Ureter (tissue), 1 donor: ENCODE measurements around the gene KIF16B. TPM values are rescaled to one million over a fixed set of nuclear protein-coding genes. Genes with fewer than 3 reads are reported as not detected.

Experiments used
- DNase-seq: peaks from one replicate; pipeline ENCODE4 v3.0.0-alpha.2; 2020; ENCODE audit warnings: low spot score
- total RNA-seq: library from RNA; stranded (reverse); gene quantifications from one replicate; pipeline ENCODE4 v1.2.4, GENCODE V29; 2023
- donor health status: DM: yes; HTN: yes; CAD: no.

Gene KIF16B
- total RNA-seq, 1 donor from 2014 or later, result 30.4 TPM

- DNase-seq, result no peak
These were observed 276.3 kb downstream of the KIF16B start for GRCh38 chr20:16296931-16297330.

GRCh38 chr20:16295534-16295933 lies 277.7 kb downstream of the KIF16B start:
- DNase-seq, result no peak

DNA sequence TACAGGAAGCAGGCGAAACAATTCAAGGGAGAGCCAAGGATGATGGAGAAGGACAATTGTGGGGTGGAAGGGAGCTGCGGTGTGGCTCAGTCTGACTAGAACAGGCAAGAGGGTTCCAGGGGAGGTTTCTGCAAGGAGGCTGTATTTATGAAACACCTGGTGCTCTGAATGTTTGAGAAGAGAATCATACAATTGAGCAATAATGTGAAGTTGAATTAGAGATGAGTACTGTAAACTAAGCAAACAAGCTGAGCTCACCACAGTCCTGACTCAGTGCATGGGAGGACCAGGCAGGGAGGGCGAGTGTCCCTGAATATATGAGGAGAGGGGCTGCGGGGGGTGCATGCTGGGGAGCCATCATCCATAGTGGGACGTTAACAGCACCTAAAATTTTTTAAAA lies 279.7 kb downstream of the KIF16B start:
- no peak for DNase-seq

DNA sequence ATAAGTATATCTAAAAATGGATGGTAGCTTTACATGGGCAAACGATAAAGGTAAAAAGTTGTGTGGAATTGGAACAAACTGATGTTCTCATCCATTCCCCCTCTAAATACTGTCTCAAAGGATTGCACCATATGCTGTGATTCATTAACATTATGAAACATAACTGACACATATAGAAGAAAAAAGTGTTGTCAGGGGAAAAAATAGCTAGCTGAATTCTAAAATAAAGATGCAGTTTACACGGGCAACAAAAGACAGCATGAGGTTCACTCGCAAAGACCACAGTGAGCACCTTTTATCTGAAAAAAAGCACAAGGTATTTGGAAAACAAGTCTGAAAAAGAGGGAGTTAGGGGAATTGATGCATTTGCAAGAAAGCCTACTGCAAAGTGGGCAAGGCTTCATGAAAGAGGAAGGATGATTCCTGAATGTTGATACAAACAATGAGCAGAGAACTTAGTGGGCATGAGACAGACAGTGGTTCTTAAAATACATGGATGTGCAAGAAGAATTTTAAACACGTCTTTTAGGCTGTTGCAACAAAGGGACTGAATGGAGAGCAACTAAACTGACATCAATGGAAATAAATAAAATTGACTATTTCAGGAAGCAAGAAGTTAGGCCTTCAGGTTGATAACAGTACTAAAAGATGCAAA lies 280.9 kb downstream of the KIF16B start:
- DNase-seq, result no peak

GRCh38 chr20:16290358-16290757 lies 282.9 kb downstream of the KIF16B start:
- DNase-seq, result no peak

- DNase-seq, result no peak
These were observed 285.5 kb downstream of the KIF16B start for GRCh38 chr20:16287776-16288175.

DNA sequence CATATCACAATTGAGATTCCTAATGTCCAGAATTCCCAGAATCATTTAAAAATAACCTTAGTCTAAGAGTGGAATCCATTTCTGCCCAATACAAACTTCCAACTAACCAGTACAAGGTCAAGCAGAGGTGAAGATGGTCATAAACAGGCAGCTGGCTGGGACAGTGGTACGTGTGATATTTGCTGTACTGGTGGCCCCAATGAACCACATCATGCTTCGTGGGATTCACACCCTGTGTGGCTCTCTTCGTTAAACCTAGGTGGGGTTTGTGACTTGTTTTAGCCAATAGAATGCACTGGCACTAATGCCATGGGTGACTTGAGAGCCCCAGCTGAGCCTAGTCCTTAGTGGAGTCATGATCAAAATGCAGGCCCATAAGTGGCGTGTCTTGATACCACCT lies 286.6 kb downstream of the KIF16B start:
- no peak for DNase-seq

GRCh38 chr20:16284385-16285100 lies 288.7 kb downstream of the KIF16B start:
- DNase-seq, result no peak

DNA sequence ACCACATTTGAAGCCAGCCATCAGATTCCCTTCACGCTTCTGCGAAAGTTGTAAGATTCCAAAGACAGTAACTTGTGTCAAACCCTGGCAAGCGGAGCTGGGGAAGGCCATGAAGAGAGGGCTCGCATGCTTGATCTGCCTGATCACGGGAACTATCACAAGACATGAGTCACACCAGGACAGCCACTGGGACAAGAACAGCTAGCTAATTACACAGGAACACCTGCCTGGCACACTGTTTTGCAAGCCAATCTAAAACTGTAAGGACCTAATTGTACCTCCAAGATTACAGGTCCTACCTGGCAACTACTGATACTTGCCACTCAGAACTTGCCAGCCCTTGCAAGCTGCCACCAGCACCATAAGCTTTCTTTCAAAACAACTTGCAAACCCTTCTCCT lies 289.3 kb downstream of the KIF16B start:
- DNase-seq, result no peak

DNA sequence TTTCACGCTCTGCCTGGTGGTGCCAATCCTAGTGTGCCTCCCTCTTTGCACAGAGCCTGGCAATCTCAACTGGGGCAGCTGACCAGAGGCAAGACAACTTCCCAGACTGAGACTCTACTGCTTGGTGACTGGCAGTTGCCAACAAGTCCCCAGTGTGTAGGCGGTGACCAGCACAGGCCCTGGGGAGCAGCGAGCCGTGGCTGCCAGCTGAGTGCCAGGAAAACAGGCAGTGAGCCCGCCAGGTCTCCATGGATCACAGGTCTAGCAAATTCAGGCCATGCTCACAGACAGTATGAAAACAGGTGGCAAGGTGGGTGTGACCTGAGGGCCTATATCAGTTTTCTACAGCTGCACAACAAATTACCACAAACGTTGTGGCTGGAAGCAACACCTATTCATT lies 289.9 kb downstream of the KIF16B start:
- DNase-seq, result no peak

DNA sequence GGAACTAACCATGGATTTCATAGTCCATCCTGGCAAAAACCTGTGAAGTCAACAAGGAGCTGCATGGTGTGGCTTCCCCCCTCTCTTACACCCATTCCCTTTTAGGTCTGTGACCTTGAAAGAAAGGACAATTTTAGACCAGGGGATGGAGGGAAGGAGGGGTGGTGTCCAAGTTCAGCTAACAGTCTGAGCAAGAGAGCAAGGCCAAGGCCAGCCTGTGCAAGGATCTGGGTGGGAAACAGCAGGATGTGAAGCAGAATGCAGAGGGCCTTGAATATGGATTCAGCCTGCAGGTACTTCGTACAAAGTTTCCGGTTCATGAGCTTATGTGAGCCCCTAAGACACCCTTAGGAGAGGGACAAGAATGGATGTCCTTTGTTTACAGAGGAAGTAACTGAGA lies 293.0 kb downstream of the KIF16B start:
- no peak for DNase-seq

- DNase-seq, result no peak
These were observed 293.9 kb downstream of the KIF16B start for GRCh38 chr20:16279320-16279719.

- no peak for DNase-seq
These were observed 299.3 kb downstream of the KIF16B start for GRCh38 chr20:16273812-16274555.

GRCh38 chr20:16272780-16273360 lies 300.4 kb downstream of the KIF16B start:
- DNase-seq, result no peak

DNA sequence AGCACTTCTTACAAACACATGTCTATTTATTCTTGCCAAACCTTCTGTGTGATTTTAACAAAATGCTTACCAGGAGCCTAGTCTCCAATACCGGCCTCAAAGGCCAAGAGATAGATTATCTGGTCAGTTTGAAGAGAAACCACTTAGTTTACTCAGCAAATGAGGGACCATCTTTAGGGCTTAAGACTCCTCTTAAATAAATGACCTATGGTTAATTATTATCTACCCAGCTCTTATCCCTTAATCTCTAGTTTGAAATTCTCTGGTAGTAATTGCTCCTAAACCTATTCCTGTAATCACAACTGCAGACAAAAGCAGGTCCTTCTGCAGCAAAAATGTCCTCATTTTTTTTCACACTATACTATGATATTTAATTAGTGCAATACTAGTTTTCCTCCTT lies 301.8 kb downstream of the KIF16B start:
- no peak for DNase-seq

DNA sequence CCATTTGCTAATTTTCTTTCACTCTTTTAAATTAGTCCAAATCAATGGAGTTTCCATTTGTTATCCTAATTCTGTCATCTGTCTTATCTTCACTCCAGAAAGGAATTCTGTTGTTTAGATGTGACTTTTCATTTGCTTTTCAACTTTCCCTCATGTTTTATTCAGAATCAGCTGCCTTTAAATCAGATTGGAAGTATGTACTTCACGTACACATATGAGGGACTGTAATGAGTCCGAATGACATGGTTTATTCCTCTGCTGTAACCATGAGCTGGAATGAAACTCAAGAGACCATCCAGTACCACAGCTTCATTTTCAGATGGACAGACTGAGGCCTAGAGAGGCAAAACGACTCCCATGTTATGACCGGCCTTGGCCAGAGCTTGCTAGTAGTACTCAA lies 302.3 kb downstream of the KIF16B start:
- DNase-seq, result no peak

- DNase-seq, result no peak
These were observed 302.8 kb downstream of the KIF16B start for GRCh38 chr20:16270314-16270931.

- DNase-seq, result no peak
These were observed 305.7 kb downstream of the KIF16B start for GRCh38 chr20:16267526-16267925.

DNA sequence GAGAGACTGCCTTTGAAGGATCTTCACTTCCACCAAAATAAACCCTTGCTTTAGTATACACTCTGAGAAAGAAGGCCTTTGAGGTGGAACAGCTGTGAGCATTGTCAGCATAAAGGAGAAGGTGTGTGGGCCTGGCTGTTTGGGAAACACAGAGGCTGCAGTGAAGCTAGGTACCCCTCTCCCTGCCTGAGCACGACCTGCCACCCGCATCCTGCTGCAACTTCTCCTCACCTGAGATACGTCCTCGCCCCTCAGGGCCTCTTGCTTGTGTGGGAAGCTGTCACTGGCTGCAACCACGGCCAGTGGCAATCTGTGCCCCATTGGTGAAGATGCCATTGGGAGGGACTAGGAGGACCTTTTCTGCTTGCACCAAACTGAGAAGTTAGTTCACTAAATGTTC lies 307.9 kb downstream of the KIF16B start:
- no peak for DNase-seq

DNA sequence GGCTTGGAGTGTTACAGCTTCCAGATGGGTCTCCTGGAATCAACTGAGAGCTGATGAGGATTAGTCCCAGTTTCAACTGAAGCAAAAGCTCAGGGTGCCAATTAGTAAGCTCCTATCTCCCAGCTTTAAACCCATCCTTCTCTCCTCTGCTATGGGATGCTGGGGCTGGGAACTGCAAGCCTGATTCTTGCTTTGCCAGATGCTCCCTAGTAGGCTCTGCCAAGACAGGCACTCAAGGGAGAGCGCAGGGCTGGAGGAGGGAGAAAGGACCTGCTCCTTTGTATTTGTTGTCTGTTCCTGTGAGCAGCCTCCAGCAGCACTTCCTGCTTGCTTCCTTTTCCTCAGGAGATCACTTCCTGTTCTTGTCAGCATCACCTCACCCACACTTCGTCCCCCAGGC lies 309.7 kb downstream of the KIF16B start:
- DNase-seq, result no peak

DNA sequence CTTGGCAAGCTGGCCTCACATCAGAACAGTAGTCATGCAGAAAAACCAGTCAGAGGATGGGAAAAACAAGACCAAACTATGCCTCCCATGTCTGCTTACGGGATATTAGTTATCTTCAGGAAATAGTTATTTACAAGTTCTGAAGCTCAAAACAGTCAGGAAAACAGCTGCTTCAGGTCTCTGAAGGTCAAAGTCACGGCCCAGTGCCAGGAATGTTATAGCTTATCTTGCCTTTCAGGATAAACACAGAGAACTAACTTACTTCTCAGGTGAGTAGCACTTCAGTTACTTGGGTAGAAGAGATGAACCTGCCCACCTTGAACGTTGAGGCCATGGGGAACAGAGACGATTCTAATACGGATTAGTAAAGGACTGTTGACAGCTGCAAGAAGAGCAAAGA lies 310.7 kb downstream of the KIF16B start:
- no peak for DNase-seq

DNA sequence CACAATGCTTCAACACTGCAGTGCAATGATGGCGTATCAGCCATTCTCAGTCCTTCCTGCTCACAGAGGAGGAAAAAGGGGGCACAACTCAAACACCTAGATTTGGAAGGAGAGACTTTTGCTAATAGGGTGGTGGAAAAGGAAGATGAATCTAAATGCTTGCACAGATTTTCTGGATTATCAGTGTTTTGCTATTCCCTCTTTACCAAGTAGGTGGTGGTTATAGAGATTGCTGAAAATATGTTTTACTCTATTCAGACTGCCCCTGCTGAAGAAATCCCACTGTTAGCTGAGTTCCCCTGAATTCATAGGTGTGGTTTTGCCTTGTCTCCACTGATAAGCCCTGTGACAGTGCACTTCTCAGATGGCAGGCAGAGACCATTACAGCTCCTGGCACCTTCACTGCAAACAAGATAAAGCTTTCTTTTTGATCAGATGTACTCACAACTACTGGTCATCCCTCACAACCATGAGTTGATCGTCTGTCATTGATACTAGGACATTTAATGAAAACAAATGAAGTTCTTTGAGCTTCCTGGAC lies 311.4 kb downstream of the KIF16B start:
- no peak for DNase-seq
